ENCODE results near the gene TMPRSS6.
A peak's percentile ranks its signal among the peaks of the same experiment; 100 is the strongest.

The TMPRSS6 gene

DNA sequence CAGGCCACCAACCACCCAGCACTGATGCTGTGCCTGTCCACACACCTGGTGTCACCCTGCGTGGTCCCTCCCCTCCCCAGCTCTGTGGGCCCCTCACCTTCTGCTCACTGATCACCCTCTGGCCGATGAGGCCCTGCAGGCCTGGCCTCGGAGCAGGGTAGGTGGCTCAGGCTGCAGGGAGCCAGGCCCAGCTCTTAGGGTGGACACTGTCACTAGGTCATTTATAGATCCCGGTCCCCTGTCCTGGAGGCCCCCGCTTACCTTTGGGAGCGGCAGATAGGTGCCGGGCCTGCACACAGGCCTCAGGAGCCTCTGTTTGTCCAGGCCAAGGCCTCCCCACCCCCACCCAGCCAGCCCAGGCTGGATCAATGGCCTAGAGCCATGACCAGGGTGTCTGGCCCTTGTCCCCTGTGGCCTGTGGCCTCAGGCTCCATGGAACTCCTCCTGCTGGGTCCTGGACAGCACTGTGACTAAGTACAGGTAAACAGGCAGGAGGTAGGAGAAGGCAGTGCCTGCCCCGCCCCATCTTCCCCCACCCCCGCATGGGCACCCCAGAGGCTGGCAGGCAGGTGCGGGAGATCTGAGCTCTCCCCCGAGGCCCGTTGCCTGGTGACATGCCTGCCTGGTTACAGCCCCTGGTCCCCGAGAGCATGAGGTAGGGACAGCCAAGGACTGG lies at the start of gene TMPRSS6:
Gene TMPRSS6 (minus strand): TSS at position 472 of the 676 bp plus-strand sequence. CDS start 6,296 bp downstream, outside the sequence.
- intact Hi-C loops (cut with DNase I): no loop called here
- no peak for DNase-seq

GRCh38 chr22:37158963-37159290 lies 49.4 kb upstream of the TMPRSS6 start:
- intact Hi-C loops (cut with DNase I): no loop called here
- DNase-seq: no peak

DNA sequence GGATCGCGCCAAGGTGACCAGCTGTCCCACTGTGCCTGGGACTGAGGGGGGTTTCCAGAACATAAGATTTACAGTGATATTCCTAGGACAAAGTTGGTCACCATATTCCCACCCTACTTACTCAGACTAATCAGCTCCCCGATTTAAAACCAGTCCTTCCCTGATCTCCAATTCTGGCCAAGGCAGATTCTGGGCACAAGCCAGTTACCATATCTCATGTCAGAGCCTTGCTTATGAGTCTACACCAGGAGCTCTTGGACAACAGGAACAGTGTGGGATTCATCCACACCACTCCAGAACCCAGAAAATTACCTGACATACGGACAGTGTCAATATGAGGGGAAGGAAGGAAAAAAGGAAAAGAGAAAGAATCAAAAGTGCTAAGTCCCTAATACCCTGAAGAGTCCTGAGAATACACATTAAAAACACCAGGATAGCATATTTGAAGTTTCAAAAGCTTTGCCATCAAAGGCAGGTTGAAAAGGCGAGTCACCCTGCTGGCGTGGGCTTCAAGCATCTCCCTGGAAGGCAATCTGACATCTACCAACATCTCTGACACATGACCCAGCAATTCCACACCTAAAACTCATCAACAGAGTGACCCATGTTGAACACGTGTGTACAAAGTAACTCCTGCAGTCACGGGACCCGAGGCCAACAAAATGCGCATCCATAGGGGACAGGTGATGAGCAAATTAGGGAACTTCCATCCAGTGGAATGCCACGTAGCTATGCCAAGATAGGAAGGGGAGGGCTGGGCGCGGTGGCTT lies 48.2 kb upstream of the TMPRSS6 start:
- no peak for DNase-seq

DNA sequence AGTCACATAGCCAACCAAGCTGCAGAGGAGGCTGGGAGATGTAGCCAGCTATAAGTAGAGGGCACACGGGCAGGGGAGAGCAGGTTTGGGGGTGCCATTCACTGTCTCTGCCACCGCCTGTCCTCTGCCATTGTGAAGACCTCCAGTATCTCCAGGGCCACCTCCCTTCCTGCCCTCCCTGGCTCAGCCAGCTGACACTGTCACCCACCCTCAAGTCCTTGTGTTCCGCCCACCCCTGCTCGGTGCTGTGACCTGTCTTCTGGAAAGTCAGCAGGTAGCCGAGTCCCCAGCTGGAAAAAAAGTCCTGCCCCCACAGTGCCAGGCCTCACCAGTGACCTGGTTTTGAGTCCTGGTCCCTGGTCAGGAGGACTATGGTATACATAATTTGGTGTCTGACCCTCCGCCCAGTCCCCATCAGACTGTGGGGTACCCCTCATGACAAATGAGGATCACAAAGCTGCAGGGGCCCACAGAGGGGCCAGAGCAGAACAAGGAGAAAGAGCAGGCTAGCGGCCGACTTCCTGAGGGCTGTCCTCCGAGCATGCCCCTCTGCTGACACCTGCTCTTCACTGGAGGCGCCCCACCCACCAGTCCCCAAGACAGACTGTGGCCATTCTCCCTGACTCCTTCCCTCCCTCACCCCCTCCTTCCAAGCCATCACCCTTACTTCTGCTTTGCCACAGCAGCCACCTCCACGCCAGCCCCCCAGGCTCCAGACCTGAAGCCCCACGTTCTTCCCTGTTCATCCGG lies 47.3 kb upstream of the TMPRSS6 start:
- intact Hi-C loops (cut with DNase I): no loop called here
- DNase-seq: no peak

More for the DNA sequence above, 48.2 kb upstream of the TMPRSS6 start:
- intact Hi-C loops (cut with DNase I): no loop called here

DNA sequence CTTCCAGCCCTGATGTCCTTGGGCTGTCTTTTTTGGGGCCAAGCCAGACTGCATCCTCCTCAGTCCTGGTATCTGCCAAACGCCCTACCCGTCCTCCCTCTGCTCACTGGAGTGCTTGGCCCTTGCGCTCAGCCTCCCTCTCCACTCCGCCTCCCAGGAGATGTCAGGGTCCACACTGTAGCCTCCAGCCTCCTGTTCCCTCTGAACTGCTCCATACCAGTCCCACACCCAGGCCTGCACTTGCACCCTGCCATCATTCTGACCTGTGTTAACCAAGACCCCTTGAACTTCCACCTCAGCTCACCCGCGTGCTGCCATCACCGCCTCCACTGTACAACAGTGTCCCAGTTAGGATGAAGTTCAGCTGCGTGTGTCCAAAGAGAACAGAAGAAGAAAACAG lies 46.5 kb upstream of the TMPRSS6 start:
- intact Hi-C loops (cut with DNase I): no loop called here
- no peak for DNase-seq

GRCh38 chr22:37154925-37155712 lies 45.6 kb upstream of the TMPRSS6 start:
- DNase-seq: no peak
- intact Hi-C loops (cut with DNase I): no loop called here

DNA sequence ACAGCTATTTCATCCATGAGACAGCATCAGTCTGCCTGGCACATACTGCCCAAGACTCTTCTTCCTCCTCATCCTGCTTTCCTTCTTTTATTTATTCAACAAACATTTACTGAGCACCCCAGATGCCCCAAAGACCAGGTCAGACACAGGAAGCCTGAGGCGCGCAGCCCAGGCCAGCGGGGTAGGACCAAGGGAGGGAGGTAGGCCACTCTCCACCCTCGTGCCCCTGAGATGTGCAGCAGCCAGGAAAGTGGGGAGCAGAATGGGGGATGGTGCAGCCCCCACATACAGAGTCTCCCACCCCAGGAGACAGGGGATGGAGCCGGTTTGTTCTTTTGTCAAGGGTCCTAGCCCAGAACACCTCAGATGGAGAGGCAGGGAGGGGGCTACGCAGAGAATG lies 44.4 kb upstream of the TMPRSS6 start:
- intact Hi-C loops (cut with DNase I): no loop called here
- no peak for DNase-seq

DNA sequence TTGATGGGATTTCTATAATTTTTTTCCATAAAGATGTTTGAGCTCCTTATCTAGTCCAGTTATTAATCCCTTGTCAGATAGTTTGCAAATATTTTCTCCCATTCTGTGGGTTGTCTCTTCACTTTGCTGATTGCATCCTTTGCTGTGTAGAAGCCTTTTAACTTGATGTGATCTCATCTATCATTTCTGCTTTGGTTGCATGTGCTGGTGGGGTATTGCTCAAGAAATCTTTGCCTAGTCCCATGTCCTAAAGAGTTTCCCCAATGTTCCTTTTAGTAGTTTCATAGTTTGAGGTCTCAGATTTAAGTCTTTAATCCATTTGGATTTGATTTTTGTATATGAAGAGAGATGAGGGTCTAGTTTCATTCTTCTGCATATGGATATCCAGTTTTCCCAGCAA lies 41.9 kb upstream of the TMPRSS6 start:
- intact Hi-C loops (cut with DNase I): no loop called here
- DNase-seq: no peak

DNA sequence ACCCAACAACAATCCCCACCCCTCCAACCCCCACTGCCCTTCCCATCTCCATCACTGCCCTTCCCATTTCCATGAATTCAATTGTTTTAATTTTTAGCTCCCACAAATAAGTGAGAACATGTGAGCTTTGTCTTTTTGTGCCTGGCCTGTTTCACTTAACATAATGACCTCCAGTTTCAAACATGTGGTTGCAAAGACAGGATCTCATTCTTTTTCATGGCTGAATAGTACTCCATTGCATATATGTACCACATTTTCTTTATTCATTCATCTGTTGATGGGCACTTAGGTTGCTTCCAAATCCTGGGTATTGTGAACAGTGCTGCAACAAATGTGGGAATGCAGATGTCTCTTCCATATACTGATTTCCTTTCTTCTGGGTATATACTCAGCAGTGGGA lies 41.2 kb upstream of the TMPRSS6 start:
- no peak for DNase-seq
- intact Hi-C loops (cut with DNase I): no loop called here

- peak in 2 of 10 donors; percentile 19 to 38 for DNase-seq
These were observed 39.5 kb upstream of the TMPRSS6 start for GRCh38 chr22:37148742-37149665.

GRCh38 chr22:37148031-37148651 lies 38.6 kb upstream of the TMPRSS6 start:
- intact Hi-C loops (cut with DNase I): no loop called here
- peak in 2 of 10 donors; percentile 57 to 70 for DNase-seq

More at GRCh38 chr22:37148742-37149665, 39.5 kb upstream of the TMPRSS6 start:
- intact Hi-C loops (cut with DNase I): no loop called here

DNA sequence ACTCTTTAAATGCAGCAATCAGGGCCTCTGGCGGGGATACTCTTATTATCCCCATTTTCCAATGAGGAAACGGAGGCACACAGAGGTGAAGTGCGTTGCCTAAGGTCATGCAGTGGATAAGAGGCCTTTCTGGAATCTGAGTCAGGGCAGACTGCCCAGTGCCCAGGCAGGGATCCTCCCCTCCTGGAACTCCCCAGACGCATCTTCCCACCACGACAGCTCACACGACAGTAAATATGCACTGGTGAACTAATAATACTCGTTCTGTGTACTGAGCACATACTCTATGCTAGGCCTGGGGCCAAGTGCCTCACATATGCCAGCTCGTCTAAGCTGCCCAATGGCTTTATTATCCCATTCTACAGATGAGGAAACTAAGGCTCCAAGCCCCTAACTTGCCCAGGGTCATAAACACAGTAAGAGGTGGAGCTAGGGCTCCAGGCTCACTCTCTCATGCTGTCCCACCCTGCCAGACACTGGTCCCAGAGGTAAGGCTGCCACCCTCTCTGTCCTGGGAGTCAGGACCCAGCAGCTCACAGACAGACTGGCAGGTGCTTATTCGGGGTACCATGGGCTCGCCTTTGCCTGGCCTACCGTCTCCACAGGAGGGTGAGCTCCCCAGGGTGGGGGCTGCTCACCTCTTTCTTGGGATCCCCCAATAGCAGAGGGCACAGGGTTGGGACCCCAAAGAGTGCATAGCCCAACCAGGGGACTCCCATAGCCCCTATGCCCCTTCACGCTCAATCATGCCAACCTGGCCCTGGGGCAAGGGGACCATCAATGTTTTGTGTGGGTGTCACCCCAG lies 37.9 kb upstream of the TMPRSS6 start:
- peak in 2 of 10 donors; percentile 24 to 44 for DNase-seq
- intact Hi-C loops (cut with DNase I): no loop called here

DNA sequence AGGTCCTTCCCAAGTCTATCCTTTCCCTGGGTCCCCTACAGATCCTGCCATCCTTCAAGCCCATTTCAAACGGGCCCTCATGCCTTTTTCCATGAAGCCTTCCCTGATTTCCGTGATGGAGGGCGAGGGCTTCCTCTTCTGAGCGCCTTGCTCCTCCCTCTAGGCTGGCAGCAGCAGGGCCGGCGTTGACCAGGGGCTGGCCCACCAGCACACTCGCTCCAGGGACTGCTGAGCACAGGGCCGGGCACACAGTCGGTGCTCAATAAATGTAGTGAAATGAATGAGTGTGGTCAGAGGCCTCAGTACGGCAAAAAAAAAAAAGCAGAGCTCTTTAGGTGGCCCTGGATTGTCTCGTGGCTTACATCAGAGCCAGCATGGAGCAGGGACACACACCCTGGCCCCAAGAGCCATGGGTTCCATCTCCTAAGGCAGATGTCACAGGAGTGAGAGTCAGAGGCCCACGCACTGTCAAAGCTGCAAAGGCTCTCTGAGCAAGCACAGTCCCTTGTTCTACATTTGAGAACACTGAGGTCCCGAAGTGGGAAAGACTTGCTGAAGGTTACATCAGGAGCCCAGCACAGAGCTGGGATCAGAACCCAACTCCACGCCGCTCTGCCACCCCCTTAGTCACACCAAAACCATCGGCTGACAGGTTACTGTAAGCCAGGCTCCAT lies 37.1 kb upstream of the TMPRSS6 start:
- peak in 2 of 10 donors; percentile 40 to 62 for DNase-seq
- intact Hi-C loops (cut with DNase I): no loop called here

DNA sequence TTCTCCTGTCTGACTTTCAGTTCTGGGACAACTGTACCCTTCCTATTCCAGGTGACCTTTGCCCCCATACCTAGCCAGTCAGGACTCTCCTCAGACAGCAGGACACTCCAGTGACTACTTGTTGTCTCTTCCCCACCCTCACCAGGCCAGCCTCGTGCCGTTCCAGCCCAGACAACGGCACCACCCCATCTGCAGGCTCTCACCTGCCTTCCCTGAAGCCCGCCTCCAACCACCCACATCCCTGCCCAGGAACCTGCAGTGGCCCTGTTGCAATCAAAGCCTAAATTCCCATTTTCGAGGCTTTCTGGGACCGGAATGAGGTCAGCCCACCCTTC lies 36.5 kb upstream of the TMPRSS6 start:
- DNase-seq: peak in 2 of 10 donors; percentile 25 to 27
- intact Hi-C loops (cut with DNase I): no loop called here

DNA sequence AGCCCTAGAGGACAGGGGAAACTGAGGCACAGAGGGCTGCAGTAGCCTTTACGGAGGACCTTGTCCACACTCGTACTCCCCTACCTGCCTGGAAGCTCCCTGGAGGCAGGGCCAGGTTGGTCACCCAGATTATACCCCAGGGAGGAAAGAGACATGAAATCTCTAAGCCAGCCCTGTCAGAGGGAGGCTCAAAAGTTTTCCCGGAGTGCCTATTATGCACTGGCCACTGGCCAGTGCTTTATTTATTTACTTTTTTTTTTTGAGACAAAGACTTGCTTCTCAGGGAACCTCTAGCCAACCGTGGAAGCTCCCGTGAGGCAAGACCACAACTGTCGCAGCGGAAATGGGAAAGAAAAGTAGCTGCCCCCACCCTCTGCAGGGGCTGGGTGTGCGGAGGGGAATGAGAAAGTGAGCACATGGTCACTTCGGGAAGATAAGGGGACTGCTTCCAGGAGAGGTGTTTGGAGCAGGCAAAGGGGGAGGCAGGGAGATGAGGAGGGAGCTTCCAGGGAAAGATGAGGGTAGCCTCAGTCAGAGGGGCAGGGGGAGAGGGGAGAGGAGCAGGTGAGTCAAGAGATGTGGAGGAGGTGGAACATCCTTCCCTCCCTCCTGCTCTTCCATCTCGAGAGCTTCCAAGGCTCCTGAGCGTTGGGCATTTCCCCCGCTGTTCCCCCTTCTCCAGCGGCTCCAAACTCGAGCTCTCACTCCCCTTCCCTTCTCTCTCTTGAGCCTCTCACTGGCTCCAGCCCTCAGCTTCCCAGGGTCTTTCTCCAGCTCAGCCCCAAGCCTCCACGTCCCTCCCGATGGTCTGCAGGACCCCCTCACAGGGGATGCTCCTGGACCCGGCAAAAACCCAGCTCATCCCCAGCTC lies 35.9 kb upstream of the TMPRSS6 start:
- DNase-seq: peak in 2 of 10 donors; percentile 39 to 61
- intact Hi-C loops (cut with DNase I): no loop called here

GRCh38 chr22:37144180-37144554 lies 34.7 kb upstream of the TMPRSS6 start:
- intact Hi-C loops (cut with DNase I): no loop called here
- DNase-seq: no peak

GRCh38 chr22:37141971-37142370 lies 32.5 kb upstream of the TMPRSS6 start:
- intact Hi-C loops (cut with DNase I): no loop called here
- DNase-seq: no peak

All from posterior cingulate gyrus (tissue), 11 donors.